Thyroid gland (tissue), 4 donors: ENCODE measurements around the gene KIRREL3. TPM values are rescaled to one million over a fixed set of nuclear protein-coding genes. Genes with fewer than 3 reads are reported as not detected.

ENCODE experiments used
- DNase-seq, 2 donors: peaks; one replicate each; pipeline ENCODE4 v3.0.0-alpha.2; 2019
- H3K27ac ChIP-seq, 3 donors: fragments of 200-600 bp; sonication (generic); 1 replicate in 2 of 3; 2 replicates in 1 of 3; pipeline ENCODE4 v1.5.1; 2016 to 2019; ENCODE audit warnings: mild to moderate bottlenecking in 1 of 3, moderate library complexity in 1 of 3
- H3K27me3 ChIP-seq: fragments of 200-600 bp; sonication (generic); one replicate; pipeline ENCODE4 v1.5.1; 2019
- H3K36me3 ChIP-seq, 2 donors: fragments of 200-600 bp; sonication (generic); one replicate each; pipeline ENCODE4 v1.5.1; 2016 to 2019
- H3K4me1 ChIP-seq, 2 donors: fragments of 200-600 bp; sonication (generic); one replicate each; pipeline ENCODE4 v1.5.1; 2017 to 2019
- H3K4me3 ChIP-seq, 3 donors: fragments of 200-600 bp; sonication (generic); replicated peaks in 1 of 3; 1 replicate in 2 of 3; 2 replicates in 1 of 3; pipeline ENCODE4 v1.5.1; 2016; ENCODE audit warnings: mild to moderate bottlenecking in 1 of 3
- H3K9me3 ChIP-seq: fragments of 200-600 bp; sonication (generic); one replicate; pipeline ENCODE4 v1.5.1; 2017
- CTCF ChIP-seq, 6 experiments: fragments of 200-600 bp in 3 of 6; fragments of 450-650 bp in 3 of 6; sonication (generic) in 3 of 6; IDR thresholded peaks; one replicate each; pipeline ENCODE4 v1.5.1; 2016 to 2019; ENCODE audit warnings: antibody characterized with exemption in 6 of 6, mild to moderate bottlenecking in 2 of 6, inconsistent platforms in 1 of 6, moderate library complexity in 1 of 6
- POLR2A ChIP-seq, 2 donors: fragments of 450-650 bp; IDR thresholded peaks; one replicate each; pipeline ENCODE4 v1.6.1; 2017; ENCODE audit warnings: antibody characterized with exemption in 2 of 2, mild to moderate bottlenecking in 2 of 2, moderate library complexity in 1 of 2
- WGBS, 2 donors: methylation state at CpG; one replicate each; pipeline ENCODE4 v1.1.5; 2017; 5-methylcytosine and 5-hydroxymethylcytosine counted together
- intact Hi-C: fragments of 100-400 bp; cut with DNase I; formaldehyde crosslinking; loops from one replicate; pipeline ENCODE4 v1.15.1; 2023
- total RNA-seq, 4 donors: library from RNA; depleted of rRNA; stranded (reverse); fragments of >200 nt; gene quantifications; one replicate each; pipeline ENCODE4 v1.2.3, GENCODE V29; 2016

KIRREL3 gene
- total RNA-seq, 4 donors from 2014 or later, result 0.78 TPM; not detected in 3

- no peaks in the 10 kb centered on the region for H3K9me3 ChIP-seq
- TF ChIP-seq CTCF (IDR thresholded peaks at IDR 0.05) (no peak), POLR2A (IDR thresholded peaks at IDR 0.05) (no peak)
- no peaks in the 10 kb centered on the region for H3K27me3 ChIP-seq
- no peak overlapping the region for H3K4me3 ChIP-seq
- DNase-seq, result no peak
- 95% methylated on average over 3 to 11 of the region's 11 CpGs for WGBS, 2 donors
- no peaks in the 10 kb centered on the region for H3K36me3 ChIP-seq
- no peaks in the 10 kb centered on the region for H3K4me1 ChIP-seq
- no peak overlapping the region for H3K27ac ChIP-seq
- intact Hi-C loops, result no loop called here
Measured at GRCh38 chr11:126521196-126521595, 479.4 kb downstream of the KIRREL3 start.

- Histone ChIP-seq H3K27ac (no peak overlapping the region), H3K27me3 (no peaks in the 10 kb centered on the region), H3K36me3 (no peaks in the 10 kb centered on the region), H3K4me1 (no peaks in the 10 kb centered on the region), H3K4me3 (no peak overlapping the region), H3K9me3 (no peaks in the 10 kb centered on the region)
- 65 to 71% methylated on average over 22 to 25 of the region's 25 CpGs for WGBS, 2 donors
- TF ChIP-seq CTCF (IDR thresholded peaks at IDR 0.05) (no peak), POLR2A (IDR thresholded peaks at IDR 0.05) (no peak)
- DNase-seq, result no peak
- intact Hi-C loops, result no loop called here
Measured at GRCh38 chr11:126519764-126520734, 480.5 kb downstream of the KIRREL3 start.

GRCh38 chr11:126518972-126519690 is 481.4 kb downstream of the KIRREL3 start:
- no peaks in the 10 kb centered on the region for H3K4me1 ChIP-seq
- 73 to 78% methylated on average over 7 to 11 of the region's 11 CpGs for WGBS, 2 donors
- no peak for DNase-seq
- no peak overlapping the region for H3K4me3 ChIP-seq
- no peaks in the 10 kb centered on the region for H3K36me3 ChIP-seq
- TF ChIP-seq CTCF (IDR thresholded peaks at IDR 0.05), result no peak
- TF ChIP-seq POLR2A (IDR thresholded peaks at IDR 0.05), result no peak
- no peak overlapping the region for H3K27ac ChIP-seq
- H3K27me3 ChIP-seq, result no peaks in the 10 kb centered on the region
- H3K9me3 ChIP-seq, result no peaks in the 10 kb centered on the region
- intact Hi-C loops, result no loop called here

- no peaks in the 10 kb centered on the region for H3K27me3 ChIP-seq
- intact Hi-C loops, result no loop called here
- no peaks in the 10 kb centered on the region for H3K9me3 ChIP-seq
- H3K4me1 ChIP-seq, result no peaks in the 10 kb centered on the region
- no peak overlapping the region for H3K27ac ChIP-seq
- DNase-seq, result no peak
- H3K4me3 ChIP-seq, result no peak overlapping the region
- H3K36me3 ChIP-seq, result no peaks in the 10 kb centered on the region
- whole genome bisulfite sequencing, 2 donors, result 68 to 78% methylated on average over 18 of the region's 20 CpGs
- no peak for TF ChIP-seq POLR2A (IDR thresholded peaks at IDR 0.05)
- no peak for TF ChIP-seq CTCF (IDR thresholded peaks at IDR 0.05)
Measured at GRCh38 chr11:126518071-126518971, 482.2 kb downstream of the KIRREL3 start.
